ENCODE measurements around the gene FKBP4.

DNA sequence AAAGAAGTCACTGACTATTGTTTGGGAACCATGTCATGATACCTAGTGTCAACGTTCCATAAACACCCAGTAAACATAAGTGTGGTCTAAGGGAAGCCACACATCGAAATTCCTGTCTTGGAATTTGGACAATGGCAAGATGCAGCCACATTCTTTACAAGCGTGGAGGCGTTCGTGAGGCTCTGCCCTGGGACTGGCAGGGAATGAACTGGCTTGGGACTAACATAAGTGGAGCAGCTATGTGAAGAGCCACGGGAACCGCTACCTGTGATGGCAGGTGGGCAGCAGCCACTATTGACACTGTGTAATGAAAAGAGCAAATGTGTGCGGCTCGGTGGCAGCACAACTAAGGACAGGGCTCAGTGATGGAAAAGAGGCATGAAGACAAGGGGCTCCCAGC lies 50.0 kb downstream of the FKBP4 start:
- TF ChIP-seq CTCF (IDR thresholded peaks at IDR 0.05; ENCODE audit: low read depth, low read length, poor library complexity, severe bottlenecking) = no peak
- TF ChIP-seq EZH2phosphoT487 (IDR thresholded peaks at IDR 0.05; ENCODE audit: borderline replicate concordance, low read length) = no peak

Measured in DOHH2 (cell line).